H1 (cell line): ENCODE measurements around the gene LAIR1. TPM values are rescaled to one million over a fixed set of nuclear protein-coding genes. Genes with fewer than 3 reads are reported as not detected.
A peak's percentile ranks its signal among the peaks of the same experiment; 100 is the strongest.

Experiments used
- CTCF ChIA-PET: fragments of 300-600 bp; sonication (Branson Sonifier 250); formaldehyde crosslinking; loops from one replicate; lab custom pipeline; 2021; ENCODE audit not compliant: partially characterized antibody; lab: Charles Lee
- POLR2A ChIA-PET: fragments of 300-600 bp; sonication (Branson Sonifier 250); formaldehyde crosslinking; loops from one replicate; lab custom pipeline; 2021; ENCODE audit warnings: inconsistent platforms; ENCODE audit not compliant: partially characterized antibody; lab: Charles Lee
- DNase-seq, 2 experiments: peaks; one replicate each; pipeline versions ENCODE4 v3.0.0 to v3.0.0-alpha.2; 2010 to 2022; ENCODE audit warnings: low spot score in 2 of 2, low read depth in 1 of 2, mixed read lengths in 1 of 2
- FAIRE-seq: peaks from 2 replicates; lab custom pipeline; 2011; peaks lifted over from hg19 to GRCh38; lab: Jason Lieb, UNC
- H2AFZ ChIP-seq: 2 replicates; pipeline ENCODE4 v1.8.1; 2012; ENCODE audit warnings: low read length, inconsistent platforms
- H2AK5ac ChIP-seq: 2 replicates; pipeline ENCODE4 v1.6.1; 2013; ENCODE audit warnings: low read depth, low read length
- H2BK120ac ChIP-seq: replicated peaks from 2 replicates; pipeline ENCODE3; 2013; ENCODE audit warnings: low read depth, low read length, inconsistent platforms
- H2BK12ac ChIP-seq: 2 replicates; pipeline ENCODE4 v1.6.1; 2013; ENCODE audit warnings: low read depth, low read length
- H2BK15ac ChIP-seq: 2 replicates; pipeline ENCODE4 v1.6.1; 2013; ENCODE audit warnings: low read length
- H2BK20ac ChIP-seq: 2 replicates; pipeline ENCODE4 v1.6.1; 2013; ENCODE audit warnings: low read length
- H2BK5ac ChIP-seq: 2 replicates; pipeline ENCODE4 v1.6.1; 2013; ENCODE audit warnings: low read depth, low read length
- H3K14ac ChIP-seq: 2 replicates; pipeline ENCODE4 v1.6.1; 2013; ENCODE audit warnings: inconsistent platforms; ENCODE audit not compliant: insufficient read length
- H3K18ac ChIP-seq: 2 replicates; pipeline ENCODE4 v1.6.1; 2013; ENCODE audit warnings: low read length; ENCODE audit errors: extremely low read depth
- H3K23ac ChIP-seq: 2 replicates; pipeline ENCODE4 v1.6.1; 2013; ENCODE audit warnings: inconsistent platforms; ENCODE audit not compliant: insufficient read length
- H3K23me2 ChIP-seq: 2 replicates; pipeline ENCODE4 v1.6.1; 2013; ENCODE audit warnings: low read depth, low read length
- H3K27ac ChIP-seq: 2 replicates; pipeline ENCODE4 v1.6.1; 2011; ENCODE audit warnings: low read depth, low read length, inconsistent platforms
- H3K27me3 ChIP-seq, 4 experiments: replicated peaks in 1 of 4; 1 replicate in 1 of 4; 2 replicates in 3 of 4; pipeline versions ENCODE4 v1.6.1 to v1.8.1; 2011 to 2013; ENCODE audit warnings: low read length in 3 of 4, mild to moderate bottlenecking in 3 of 4, inconsistent platforms in 2 of 4, mixed read lengths in 2 of 4, moderate library complexity in 1 of 4; ENCODE audit not compliant: control insufficient read depth in 3 of 4, insufficient read depth in 3 of 4; ENCODE audit errors: extremely low read depth in 1 of 4
- H3K36me3 ChIP-seq, 4 experiments: 2 replicates each; pipeline versions ENCODE4 v1.6.1 to v1.8.1; 2011 to 2013; ENCODE audit warnings: mild to moderate bottlenecking in 4 of 4, low read length in 3 of 4, moderate library complexity in 2 of 4, control low read depth in 1 of 4, inconsistent platforms in 1 of 4; ENCODE audit not compliant: insufficient read depth in 4 of 4, control insufficient read depth in 2 of 4
- H3K4ac ChIP-seq: replicated peaks from 2 replicates; pipeline ENCODE3; 2013; ENCODE audit warnings: low read length, low read depth, mixed read lengths, inconsistent platforms; ENCODE audit not compliant: insufficient read length
- H3K4me1 ChIP-seq, 4 experiments: replicated peaks in 1 of 4; 1 replicate in 1 of 4; 2 replicates in 3 of 4; pipeline versions ENCODE4 v1.6.1 to v1.8.1; 2011 to 2013; ENCODE audit warnings: low read length in 3 of 4, inconsistent platforms in 2 of 4, mixed read lengths in 1 of 4; ENCODE audit not compliant: insufficient read depth in 4 of 4, control insufficient read depth in 3 of 4
- H3K4me2 ChIP-seq, 2 experiments: 2 replicates each; pipeline versions ENCODE4 v1.6.1 to v1.8.1; 2011 to 2013; ENCODE audit warnings: low read depth in 2 of 2, low read length in 2 of 2, control low read depth in 1 of 2, inconsistent platforms in 1 of 2, mild to moderate bottlenecking in 1 of 2; ENCODE audit not compliant: insufficient read depth in 1 of 2
- H3K4me3 ChIP-seq, 4 experiments: fragments of 200-600, 300-600 bp in 1 of 4; sonication (generic), shearing (Covaris generic), sonication (Bioruptor Twin) in 1 of 4; 2 replicates each; pipeline versions ENCODE4 v1.5.1 to v1.8.1; 2011 to 2016; ENCODE audit warnings: low read length in 4 of 4, low read depth in 3 of 4, control low read depth in 2 of 4, inconsistent platforms in 2 of 4, mild to moderate bottlenecking in 2 of 4, mixed read lengths in 1 of 4, moderate library complexity in 1 of 4; ENCODE audit not compliant: insufficient read depth in 2 of 4; ENCODE audit errors: extremely low read depth in 1 of 4
- H3K56ac ChIP-seq: replicated peaks from 2 replicates; pipeline ENCODE3; 2013; ENCODE audit warnings: low read depth, mild to moderate bottlenecking, mixed read lengths, low read length, inconsistent platforms; ENCODE audit not compliant: insufficient read length
- H3K79me1 ChIP-seq: 2 replicates; pipeline ENCODE4 v1.6.1; 2013; ENCODE audit warnings: low read depth, low read length, control low read depth
- H3K79me2 ChIP-seq, 2 experiments: 2 replicates each; pipeline versions ENCODE4 v1.6.1 to v1.8.1; 2012 to 2013; ENCODE audit warnings: low read length in 2 of 2, mild to moderate bottlenecking in 2 of 2, inconsistent platforms in 1 of 2; ENCODE audit not compliant: insufficient read depth in 2 of 2, control insufficient read depth in 1 of 2
- H3K9ac ChIP-seq, 4 experiments: replicated peaks in 1 of 4; 1 replicate in 1 of 4; 2 replicates in 3 of 4; pipeline versions ENCODE4 v1.6.1 to v1.8.1; 2011 to 2013; ENCODE audit warnings: low read depth in 3 of 4, low read length in 3 of 4, control low read depth in 2 of 4, mild to moderate bottlenecking in 2 of 4, moderate library complexity in 2 of 4, inconsistent platforms in 1 of 4; ENCODE audit errors: extremely low read depth in 1 of 4
- H3K9me3 ChIP-seq, 2 experiments: 2 replicates each; pipeline versions ENCODE4 v1.6.1 to v1.8.1; 2012 to 2013; ENCODE audit warnings: mild to moderate bottlenecking in 2 of 2, moderate library complexity in 2 of 2, control low read depth in 1 of 2, inconsistent platforms in 1 of 2, low read depth in 1 of 2, low read length in 1 of 2, mixed read lengths in 1 of 2; ENCODE audit not compliant: insufficient read depth in 2 of 2
- H4K20me1 ChIP-seq, 2 experiments: replicated peaks in 1 of 2; 2 replicates each; pipeline versions ENCODE3 to v1.8.1; 2011 to 2013; ENCODE audit warnings: inconsistent platforms in 2 of 2, low read length in 2 of 2, mild to moderate bottlenecking in 1 of 2; ENCODE audit not compliant: insufficient read depth in 2 of 2, control insufficient read depth in 1 of 2
- H4K5ac ChIP-seq: 2 replicates; pipeline ENCODE4 v1.6.1; 2013; ENCODE audit warnings: low read length, low read depth, mixed read lengths, inconsistent platforms; ENCODE audit not compliant: insufficient read length
- H4K8ac ChIP-seq: 2 replicates; pipeline ENCODE4 v1.8.0; 2013; ENCODE audit warnings: mild to moderate bottlenecking, moderate library complexity, low read length, inconsistent platforms; ENCODE audit not compliant: insufficient read depth; ENCODE audit errors: extremely low read depth
- H4K91ac ChIP-seq: replicated peaks from 2 replicates; pipeline ENCODE3; 2013; ENCODE audit warnings: low read length, mixed read lengths, inconsistent platforms; ENCODE audit not compliant: insufficient read length
- ATF2 ChIP-seq: IDR thresholded peaks from 2 replicates; pipeline ENCODE4 v1.6.1; 2012; ENCODE audit warnings: low read length, inconsistent platforms
- BRCA1 ChIP-seq: IDR thresholded peaks from 2 replicates; pipeline ENCODE4 v1.6.1; 2012; ENCODE audit warnings: low read depth, low read length, improper control_type of control experiment
- CHD1 ChIP-seq: IDR thresholded peaks from 2 replicates; pipeline ENCODE4 v1.6.1; 2012; ENCODE audit warnings: low read depth, low read length, improper control_type of control experiment
- KDM4A ChIP-seq: IDR thresholded peaks from one replicate; pipeline ENCODE4 v1.7.1; 2012; ENCODE audit warnings: low read depth, mild to moderate bottlenecking, moderate library complexity, low read length, inconsistent platforms; ENCODE audit not compliant: severe bottlenecking
- POLR2A ChIP-seq, 2 experiments: IDR thresholded peaks; 1 replicate in 1 of 2; 2 replicates in 1 of 2; pipeline ENCODE4 v1.6.1; 2011; ENCODE audit warnings: low read depth in 2 of 2, low read length in 2 of 2, mild to moderate bottlenecking in 2 of 2; ENCODE audit errors: control extremely low read depth in 1 of 2
- POLR2AphosphoS5 ChIP-seq: IDR thresholded peaks from 2 replicates; pipeline ENCODE4 v1.6.1; 2011; ENCODE audit warnings: low read depth, low read length
- SP2 ChIP-seq: IDR thresholded peaks from 2 replicates; pipeline ENCODE4 v1.6.1; 2012; ENCODE audit warnings: mild to moderate bottlenecking, low read length, inconsistent platforms
- ZNF274 ChIP-seq: IDR thresholded peaks from 2 replicates; pipeline ENCODE4 v1.7.0; 2012; ENCODE audit warnings: low read length, borderline replicate concordance; ENCODE audit errors: extremely low read depth
- WGBS, 2 experiments: shearing (Covaris generic) in 1 of 2; methylation state at CpG; one replicate each; pipeline versions ENCODE4 v1.1.6 to v1.1.7; 2013 to 2015; ENCODE audit warnings: low lambda C conversion rate in 2 of 2, mixed read lengths in 2 of 2, inconsistent platforms in 1 of 2, low coverage in 1 of 2, missing lambda C conversion rate in 1 of 2; ENCODE audit not compliant: insufficient replicate concordance in 2 of 2, insufficient coverage in 1 of 2, insufficient read length in 1 of 2; ENCODE audit errors: extremely low coverage in 1 of 2, missing lambda C conversion rate in 1 of 2; 5-methylcytosine and 5-hydroxymethylcytosine counted together
- polyA plus RNA-seq, 7 experiments: library from polyadenylated mRNA; depleted of rRNA in 3 of 7; stranded (reverse) in 5 of 7; unstranded in 2 of 7; fragments of >200 nt in 5 of 7; fragments of 200-250 nt in 2 of 7; gene quantifications; 1 replicate in 5 of 7; 2 replicates in 1 of 7; 4 replicates in 1 of 7; pipeline versions ENCODE4 v1.2.1 to v1.2.3, GENCODE V29; 2011 to 2013; ENCODE audit warnings: missing spikeins in 2 of 7, mixed read lengths in 2 of 7
- total RNA-seq: library from RNA; stranded (reverse); fragmentation: NEBNext Ultra II Directional; extraction: Animal tissue kit (Norgen Biotek cat#: 25700); gene quantifications from 2 replicates; pipeline ENCODE4 v1.2.1, GENCODE V29; 2021

Gene LAIR1
- total and polyA plus RNA-seq, 2 of the 8 experiments (the other 6 are each of a cell fraction or from before 2014, with no cell fraction given), result 0.18 TPM; not detected in 1

GRCh38 chr19:54315956-54316355 is 48.8 kb downstream of the LAIR1 start:
- 0 out of 4 replicates have a peak, but pooled peaks cover 0 to 6% of the 10 kb centered on the region in 2 experiments for H3K9me3 ChIP-seq
- H3K27ac ChIP-seq, result no peak overlapping the region
- H3K79me1 ChIP-seq, result no peaks in the 10 kb centered on the region
- H2AFZ ChIP-seq, result no peak overlapping the region
- 0 out of 7 replicates have a peak overlapping the region, but pooled peaks of 1 of the 4 experiments have one; percentile 48 for H3K9ac ChIP-seq
- TF ChIP-seq POLR2AphosphoS5 (no peak), ATF2 (no peak), BRCA1 (no peak), KDM4A (no peak), SP2 (no peak), ZNF274 (no peak), POLR2A (IDR thresholded peaks at IDR 0.05; ENCODE audit: control extremely low read depth in 1 of 2, low read depth in 2 of 2, low read length in 2 of 2) (no peak), CHD1 (no peak)
- WGBS, 2 experiments, result 88% methylated on average over 10 of the region's 10 CpGs; no CpG with 5 or more reads in 1 of the 2 experiments
- H2BK5ac ChIP-seq, result 0 out of 2 replicates have a peak overlapping the region, but pooled peaks have one; percentile 44
- no peak overlapping the region for H2BK12ac ChIP-seq
- no peak overlapping the region for H4K5ac ChIP-seq
- no peak overlapping the region for H3K4me3 ChIP-seq
- ChIA-PET POLR2A (interaction anchor here (1.0 to 1.6 kb wide), 4 partner anchors 8 to 114 kb away, joined by 4 to 7 read pairs (median 5); partner anchors contain the start of genes LILRB5 and RPS9), CTCF (interaction anchor here (0.8 to 1.9 kb wide), 6 partner anchors 8 to 76 kb away, joined by 3 to 9 read pairs (median 4); no protein-coding TSS in a partner anchor)
- H4K91ac ChIP-seq, result no peak overlapping the region
- H2BK15ac ChIP-seq, result no peak overlapping the region
- DNase-seq, result no peak
- H3K4ac ChIP-seq, result no peak overlapping the region
- no peak for FAIRE-seq
- H2BK20ac ChIP-seq, result no peak overlapping the region
- H2AK5ac ChIP-seq, result no peak overlapping the region
- H4K8ac ChIP-seq, result no peak overlapping the region
- H3K14ac ChIP-seq, result no peak overlapping the region
- no peak overlapping the region for H2BK120ac ChIP-seq
- no peak overlapping the region for H3K56ac ChIP-seq
- H3K23me2 ChIP-seq, result no peaks in the 10 kb centered on the region
- peaks cover 0 to 1% of the 10 kb centered on the region in 2 experiments for H4K20me1 ChIP-seq
- no peaks in the 10 kb centered on the region; a peak in 1 of 7 replicates for H3K4me1 ChIP-seq
- H3K4me2 ChIP-seq, result peak overlapping the region in 1 of 2 experiments; percentile 18; a peak in 1 of 4 replicates
- no peak overlapping the region for H3K23ac ChIP-seq
- peak overlapping the region; percentile 60; the same call in 1 of the 2 replicates for H3K18ac ChIP-seq
- H3K79me2 ChIP-seq, result no peaks in the 10 kb centered on the region
- H3K36me3 ChIP-seq, result no peaks in the 10 kb centered on the region
- no peaks in the 10 kb centered on the region for H3K27me3 ChIP-seq
